PC-3 (cell line): ENCODE measurements around the gene PXDC1. TPM values are rescaled to one million over a fixed set of nuclear protein-coding genes. Genes with fewer than 3 reads are reported as not detected.
A peak's percentile ranks its signal among the peaks of the same experiment; 100 is the strongest.

ENCODE experiments used
- ATAC-seq: fragments of 200-7000 bp; cut with Tn5 transposase; 2 replicates; pipeline ENCODE4 v1.9.1; 2020; ENCODE audit warnings: mild to moderate bottlenecking, moderate library complexity
- BruUV-seq: library from RNA; stranded (reverse); fragments of 400-500 nt; replicated peaks from 2 replicates; lab custom pipeline; 2021; lab: Mats Ljungman, UMichigan
- CTCF ChIA-PET: fragments of 300-600 bp; sonication (Branson Sonifier 250); formaldehyde crosslinking; loops from one replicate; lab custom pipeline; 2022; ENCODE audit warnings: antibody characterized with exemption; lab: Charles Lee
- POLR2A ChIA-PET: fragments of 300-600 bp; sonication (Branson Sonifier 250); formaldehyde crosslinking; loops from one replicate; lab custom pipeline; 2022; ENCODE audit warnings: antibody characterized with exemption; ENCODE audit not compliant: unreplicated experiment; lab: Charles Lee
- DNase-seq: peaks from one replicate; pipeline ENCODE4 v3.0.0-alpha.2; 2015
- H2AFZ ChIP-seq: fragments of 300-600 bp; sonication (generic); 2 replicates; pipeline ENCODE4 v1.6.0; 2016; ENCODE audit warnings: antibody characterized with exemption, low read length
- H3F3A ChIP-seq: fragments of 300-600 bp; sonication (generic); one replicate; pipeline ENCODE4 v1.6.0; 2017; ENCODE audit warnings: antibody characterized with exemption, low read length, control low read depth, mild to moderate bottlenecking; ENCODE audit not compliant: unreplicated experiment
- H3K27ac ChIP-seq: fragments of 300-600 bp; sonication (generic); 2 replicates; pipeline ENCODE4 v1.5.1; 2016; ENCODE audit warnings: mild to moderate bottlenecking, low read length
- H3K27me3 ChIP-seq: fragments of 300-600 bp; sonication (generic); 2 replicates; pipeline ENCODE4 v1.6.1; 2016; ENCODE audit warnings: low read length, mixed read lengths
- H3K36me3 ChIP-seq: fragments of 300-600 bp; sonication (generic); 2 replicates; pipeline ENCODE4 v1.6.1; 2016; ENCODE audit warnings: low read depth, mixed run types, low read length, mixed read lengths
- H3K4me1 ChIP-seq: fragments of 300-600 bp; sonication (generic); 2 replicates; pipeline ENCODE4 v1.5.1; 2016; ENCODE audit warnings: low read length; ENCODE audit not compliant: insufficient read depth
- H3K4me2 ChIP-seq: fragments of 300-600 bp; sonication (generic); 2 replicates; pipeline ENCODE4 v1.6.0; 2016; ENCODE audit warnings: low read length
- H3K4me3 ChIP-seq: fragments of 300-600 bp; sonication (generic); 2 replicates; pipeline ENCODE4 v1.5.1; 2016; ENCODE audit warnings: mild to moderate bottlenecking, low read length, mixed read lengths
- H3K79me2 ChIP-seq: fragments of 300-600 bp; sonication (generic); 2 replicates; pipeline ENCODE4 v1.6.1; 2017; ENCODE audit warnings: low read length, mixed read lengths
- H3K9ac ChIP-seq: fragments of 300-600 bp; sonication (generic); 2 replicates; pipeline ENCODE4 v1.6.0; 2016; ENCODE audit warnings: mild to moderate bottlenecking, low read length
- H3K9me2 ChIP-seq: fragments of 300-600 bp; sonication (generic); replicated peaks from 2 replicates; pipeline ENCODE4 v1.6.1; 2016; ENCODE audit warnings: mixed run types, low read length, mixed read lengths
- H3K9me3 ChIP-seq: fragments of 300-600 bp; sonication (generic); 2 replicates; pipeline ENCODE4 v1.6.1; 2016; ENCODE audit warnings: low read length, mixed read lengths
- H4K20me1 ChIP-seq: fragments of 300-600 bp; sonication (generic); 2 replicates; pipeline ENCODE4 v1.6.1; 2016; ENCODE audit warnings: low read length, mixed read lengths
- CTCF ChIP-seq: fragments of 300-600 bp; sonication (generic); conservative IDR thresholded peaks from 2 replicates; pipeline ENCODE4 v1.5.1; 2017; ENCODE audit warnings: antibody characterized with exemption, low read depth, mild to moderate bottlenecking, low read length
- EZH2 ChIP-seq: fragments of 300-600 bp; sonication (generic); IDR thresholded peaks from one replicate; pipeline ENCODE4 v1.6.1; 2017; ENCODE audit warnings: antibody characterized with exemption, mild to moderate bottlenecking, low read length; ENCODE audit not compliant: unreplicated experiment
- EZH2phosphoT487 ChIP-seq: fragments of 300-600 bp; sonication (generic); IDR thresholded peaks from 2 replicates; pipeline ENCODE4 v1.6.1; 2018; ENCODE audit warnings: mild to moderate bottlenecking, antibody characterized with exemption, low read length, borderline replicate concordance
- intact Hi-C: fragments of 100-400 bp; cut with micrococcal nuclease; formaldehyde crosslinking; loops from 2 replicates; pipeline ENCODE4 v1.9.0; 2023
- total RNA-seq: library from RNA; depleted of rRNA; stranded (reverse); fragments of >200 nt; gene quantifications from 2 replicates; pipeline ENCODE4 v1.2.3, GENCODE V29; 2014

The PXDC1 gene
- total RNA-seq, 1 experiment from 2014 or later = 46.2 TPM

GRCh38 chr6:3786141-3786540 is 34.6 kb upstream of the PXDC1 start:
- CTCF ChIA-PET = no interaction called here
- H3K9ac ChIP-seq = no peak overlapping the region
- H3F3A ChIP-seq = no peaks in the 10 kb centered on the region

GRCh38 chr6:3785745-3786098 is 34.2 kb upstream of the PXDC1 start:
- intact Hi-C loops = no loop called here
- no peak for ATAC-seq
- Histone ChIP-seq H3K36me3 (no peaks in the 10 kb centered on the region), H3K4me3 (no peak overlapping the region), H3K9ac (no peak overlapping the region), H3K79me2 (no peaks in the 10 kb centered on the region), H3K4me1 (peaks cover 40% of the 10 kb centered on the region), H3K4me2 (peak overlapping the region; percentile 55), H3K27me3 (no peaks in the 10 kb centered on the region), H3K9me3 (no peaks in the 10 kb centered on the region), H3F3A (no peaks in the 10 kb centered on the region), H3K9me2 (no peaks in the 10 kb centered on the region), H3K27ac (no peak overlapping the region), H2AFZ (no peak overlapping the region), H4K20me1 (no peaks in the 10 kb centered on the region)
- no peak for TF ChIP-seq CTCF
- no peak for TF ChIP-seq EZH2
- TF ChIP-seq EZH2phosphoT487 = no peak
- ChIA-PET POLR2A (interaction anchor here (0.5 kb wide), 1 partner anchor 26 kb away, joined by 4 read pairs; no protein-coding TSS in a partner anchor), CTCF (no interaction called here)
- BruUV-seq = no TSS peak
- no peak for DNase-seq

More at GRCh38 chr6:3786141-3786540, 34.6 kb upstream of the PXDC1 start:
- Histone ChIP-seq H4K20me1 (no peaks in the 10 kb centered on the region), H3K4me1 (peaks cover 40% of the 10 kb centered on the region), H3K27me3 (no peaks in the 10 kb centered on the region), H3K9me3 (no peaks in the 10 kb centered on the region), H3K27ac (no peak overlapping the region), H3K9me2 (no peaks in the 10 kb centered on the region), H3K4me2 (peak overlapping the region; percentile 55), H3K79me2 (no peaks in the 10 kb centered on the region), H3K4me3 (no peak overlapping the region), H3K36me3 (no peaks in the 10 kb centered on the region), H2AFZ (no peak overlapping the region)
- DNase-seq = peak; percentile 57
- peak; percentile 20 for ATAC-seq
- intact Hi-C loops = no loop called here
- BruUV-seq = no TSS peak
- no peak for TF ChIP-seq CTCF
- no peak for TF ChIP-seq EZH2
- no peak for TF ChIP-seq EZH2phosphoT487
- POLR2A ChIA-PET = interaction anchor here (0.5 kb wide), 1 partner anchor 26 kb away, joined by 4 read pairs; no protein-coding TSS in a partner anchor

- Histone ChIP-seq H3K79me2 (no peaks in the 10 kb centered on the region), H3K4me3 (no peak overlapping the region), H3K27me3 (no peaks in the 10 kb centered on the region), H4K20me1 (no peaks in the 10 kb centered on the region), H2AFZ (no peak overlapping the region), H3K9me2 (no peaks in the 10 kb centered on the region), H3K36me3 (no peaks in the 10 kb centered on the region), H3K9ac (no peak overlapping the region), H3K27ac (no peak overlapping the region), H3F3A (no peaks in the 10 kb centered on the region), H3K4me1 (peaks cover 39% of the 10 kb centered on the region), H3K4me2 (no peak overlapping the region), H3K9me3 (no peaks in the 10 kb centered on the region)
- TF ChIP-seq CTCF = no peak
- no peak for TF ChIP-seq EZH2phosphoT487
- no peak for TF ChIP-seq EZH2
- ATAC-seq (no peak), DNase-seq (no peak)
- CTCF ChIA-PET = no interaction called here
- no TSS peak for BruUV-seq
- POLR2A ChIA-PET = interaction anchor here (0.5 kb wide), 1 partner anchor 25 kb away, joined by 4 read pairs; no protein-coding TSS in a partner anchor
- intact Hi-C loops = no loop called here
These were observed 33.6 kb upstream of the PXDC1 start for GRCh38 chr6:3784885-3785744.
